OCI-LY3 (cell line): Measurements from ENCODE around the gene RTP1.

Experiments
- CTCF ChIP-seq: fragments of 200-600, 300-600 bp; sonication (generic); IDR thresholded peaks from 2 replicates; pipeline ENCODE4 v1.5.1; 2014; ENCODE audit warnings: antibody characterized with exemption, low read length, low read depth
- EZH2phosphoT487 ChIP-seq: fragments of 200-600 bp; shearing (Covaris generic); IDR thresholded peaks from 2 replicates; pipeline ENCODE4 v1.6.1; 2018; ENCODE audit warnings: antibody characterized with exemption, mixed run types, low read depth

GRCh38 chr3:187237741-187238140 is 40.5 kb downstream of the RTP1 start:
- no peak for TF ChIP-seq CTCF
- TF ChIP-seq EZH2phosphoT487, result no peak
